Measurements from ENCODE around the gene PRAMEF17. TPM values are rescaled to one million over a fixed set of nuclear protein-coding genes. Genes with fewer than 3 reads are reported as not detected.

Gene PRAMEF17
- total RNA-seq, 1 donor from 2014 or later, result not detected

Other genes starting within 250 kb of the PRAMEF17 start
- not detected in 2 replicates for gene PRAMEF26, start 233.6 kb upstream of the PRAMEF17 start, total RNA-seq
- not detected in 2 replicates for gene HNRNPCL4, start 224.0 kb upstream of the PRAMEF17 start, total RNA-seq
- gene PRAMEF9, start 217.8 kb upstream of the PRAMEF17 start, total RNA-seq, result not detected in 2 replicates
- not detected in 2 replicates for gene PRAMEF13, start 188.2 kb upstream of the PRAMEF17 start, total RNA-seq
- not detected in 2 replicates for gene PRAMEF18, start 163.5 kb upstream of the PRAMEF17 start, total RNA-seq
- gene PRAMEF5, start 135.4 kb upstream of the PRAMEF17 start, total RNA-seq, result not detected in 2 replicates
- not detected in 2 replicates for gene PRAMEF8, start 104.5 kb upstream of the PRAMEF17 start, total RNA-seq
- not detected in 2 replicates for gene PRAMEF33, start 86.1 kb upstream of the PRAMEF17 start, total RNA-seq
- not detected in 2 replicates for gene PRAMEF15, start 74.1 kb upstream of the PRAMEF17 start, total RNA-seq
- not detected in 2 replicates for gene PRAMEF14, start 42.5 kb upstream of the PRAMEF17 start, total RNA-seq
- gene PRAMEF19, start 17.7 kb upstream of the PRAMEF17 start, total RNA-seq, result not detected in 2 replicates
- not detected in 2 replicates for gene PRAMEF20, start 20.8 kb downstream of the PRAMEF17 start, total RNA-seq
- gene LRRC38, start 124.4 kb downstream of the PRAMEF17 start, total RNA-seq, result not detected in 2 replicates
- gene PDPN, start 194.2 kb downstream of the PRAMEF17 start, total RNA-seq, result not detected in 2 replicates

All from T-helper 2 cell treated with Interferon-gamma antibody and Interleukin-4, amounts not matched to agents 100 ng/mL and 5 ng/mL, for 36 hours (primary cell).